Esophagus squamous epithelium (tissue), 5 donors: ENCODE results near the gene SIGMAR1. TPM values are rescaled to one million over a fixed set of nuclear protein-coding genes. Genes with fewer than 3 reads are reported as not detected.

ENCODE experiments used
- DNase-seq: peaks from one replicate; lab custom pipeline; 2025; lab: John Stamatoyannopoulos, UW
- H3K27ac ChIP-seq, 4 donors: fragments of 200-600 bp; sonication (generic); one replicate each; pipeline ENCODE4 v1.5.1; 2016 to 2019; ENCODE audit warnings: mild to moderate bottlenecking in 1 of 4
- H3K27me3 ChIP-seq, 4 donors: fragments of 200-600 bp; sonication (generic); 1 replicate in 3 of 4; 2 replicates in 1 of 4; pipeline versions ENCODE4 v1.5.1 to v1.6.0; 2017 to 2021; ENCODE audit warnings: antibody characterized with exemption in 1 of 4
- H3K36me3 ChIP-seq, 3 donors: fragments of 200-600 bp; sonication (generic); one replicate each; pipeline ENCODE4 v1.5.1; 2016 to 2019
- H3K4me1 ChIP-seq, 3 donors: fragments of 200-600 bp; sonication (generic); one replicate each; pipeline ENCODE4 v1.5.1; 2017 to 2019
- H3K4me3 ChIP-seq, 4 donors: fragments of 200-600 bp; sonication (generic); 1 replicate in 3 of 4; 2 replicates in 1 of 4; pipeline ENCODE4 v1.5.1; 2016 to 2019; ENCODE audit warnings: mild to moderate bottlenecking in 2 of 4, moderate library complexity in 1 of 4
- H3K9me3 ChIP-seq, 3 donors: fragments of 200-600 bp; sonication (generic); one replicate each; pipeline ENCODE4 v1.5.1; 2016 to 2019
- CTCF ChIP-seq, 6 experiments: fragments of 450-650 bp in 4 of 6; fragments of 200-600 bp in 2 of 6; sonication (generic) in 2 of 6; IDR thresholded peaks; one replicate each; pipeline ENCODE4 v1.5.1; 2016 to 2019; ENCODE audit warnings: antibody characterized with exemption in 6 of 6, mild to moderate bottlenecking in 4 of 6, moderate library complexity in 4 of 6
- POLR2A ChIP-seq, 4 donors: fragments of 450-650 bp; IDR thresholded peaks; one replicate each; pipeline ENCODE4 v1.6.1; 2017; ENCODE audit warnings: antibody characterized with exemption in 4 of 4, mild to moderate bottlenecking in 4 of 4, moderate library complexity in 3 of 4
- WGBS, 2 donors: methylation state at CpG; one replicate each; pipeline ENCODE4 v1.1.5; 2018; 5-methylcytosine and 5-hydroxymethylcytosine counted together
- intact Hi-C: fragments of 100-400 bp; cut with DNase I; formaldehyde crosslinking; loops from one replicate; pipeline ENCODE4 v1.15.0; 2022
- total RNA-seq, 4 donors: library from RNA; depleted of rRNA; stranded (reverse); fragments of >200 nt; gene quantifications; one replicate each; pipeline ENCODE4 v1.1.0, GENCODE V29; 2016
- donor health status: DM: yes; HTN: yes; CAD: no.

The SIGMAR1 gene
- total RNA-seq, 4 donors from 2014 or later, result 77.4 to 112 (median 88.7) TPM

- 4 to 27% methylated on average over 3 to 4 of the region's 26 CpGs for WGBS, 2 donors
- H3K27ac ChIP-seq, result peak overlapping the region in 3 of 4 donors; percentile 68 to 71 (median 69)
- peaks cover 29 to 64% (median 31%) of the 10 kb centered on the region in 3 donors for H3K4me1 ChIP-seq
- intact Hi-C loops, result loop anchor here (5.0 kb wide), 1 partner anchor 151 kb away; no protein-coding TSS in a partner anchor
- H3K4me3 ChIP-seq, result peak overlapping the region in 1 of 4 donors; percentile 41
- peaks cover 0 to 65% (median 2%) of the 10 kb centered on the region in 4 donors for H3K27me3 ChIP-seq
- no peaks in the 10 kb centered on the region for H3K36me3 ChIP-seq
- no peak for DNase-seq
- TF ChIP-seq CTCF (IDR thresholded peaks at IDR 0.05), result no peak
- TF ChIP-seq POLR2A (IDR thresholded peaks at IDR 0.05), result no peak
- H3K9me3 ChIP-seq, result no peaks in the 10 kb centered on the region
These were observed 44.5 kb downstream of the SIGMAR1 start for GRCh38 chr9:34592895-34593601.

- intact Hi-C loops, result loop anchor here (5.0 kb wide), 1 partner anchor 150 kb away; no protein-coding TSS in a partner anchor
- peak overlapping the region in 1 of 4 donors; percentile 55 for H3K27ac ChIP-seq
- TF ChIP-seq POLR2A (IDR thresholded peaks at IDR 0.05) (no peak), CTCF (IDR thresholded peaks at IDR 0.05) (no peak)
- no peak for DNase-seq
- 38 to 42% methylated on average over 11 to 12 of the region's 16 CpGs for WGBS, 2 donors
- peak overlapping the region in 2 of 4 donors; percentile 66 to 73 for H3K4me3 ChIP-seq
- peaks cover 0 to 74% (median 2%) of the 10 kb centered on the region in 4 donors for H3K27me3 ChIP-seq
- no peaks in the 10 kb centered on the region for H3K9me3 ChIP-seq
- H3K4me1 ChIP-seq, result peaks cover 29 to 64% (median 31%) of the 10 kb centered on the region in 3 donors
- no peaks in the 10 kb centered on the region for H3K36me3 ChIP-seq
These were observed 45.4 kb downstream of the SIGMAR1 start for GRCh38 chr9:34591917-34592866.

GRCh38 chr9:34591248-34591916 lies 46.2 kb downstream of the SIGMAR1 start:
- intact Hi-C loops, result loop anchor here (5.0 kb wide), 1 partner anchor 149 kb away; no protein-coding TSS in a partner anchor
- WGBS, 2 donors, result 8% methylated on average over 12 of the region's 60 CpGs; no CpG with 5 or more reads in 1 of the 2 donors
- Histone ChIP-seq H3K4me1 (peaks cover 29 to 64% (median 31%) of the 10 kb centered on the region in 3 donors), H3K27ac (peak overlapping the region in 3 of 4 donors; percentile 15 to 62 (median 55)), H3K4me3 (peak overlapping the region; percentile 28 to 73 (median 56)), H3K27me3 (peaks cover 0 to 82% (median 2%) of the 10 kb centered on the region in 4 donors), H3K36me3 (no peaks in the 10 kb centered on the region), H3K9me3 (no peaks in the 10 kb centered on the region)
- DNase-seq, result no peak
- TF ChIP-seq POLR2A (IDR thresholded peaks at IDR 0.05) (no peak), CTCF (IDR thresholded peaks at IDR 0.05) (peak; percentile 81 to 91 (median 86))

GRCh38 chr9:34590381-34591247 lies 47.0 kb downstream of the SIGMAR1 start:
- H3K27me3 ChIP-seq, result peaks cover 0 to 90% (median 5%) of the 10 kb centered on the region in 4 donors
- WGBS, 2 donors, result 0 to 17% methylated on average over 2 to 10 of the region's 40 CpGs
- peak overlapping the region; percentile 43 to 73 (median 56) for H3K4me3 ChIP-seq
- TF ChIP-seq POLR2A (IDR thresholded peaks at IDR 0.05), result no peak
- TF ChIP-seq CTCF (IDR thresholded peaks at IDR 0.05), result no peak
- DNase-seq, result no peak
- intact Hi-C loops, result loop anchor here (5.0 kb wide), 1 partner anchor 148 kb away; no protein-coding TSS in a partner anchor
- no peaks in the 10 kb centered on the region for H3K9me3 ChIP-seq
- peak overlapping the region in 3 of 4 donors; percentile 15 to 62 (median 55) for H3K27ac ChIP-seq
- H3K36me3 ChIP-seq, result no peaks in the 10 kb centered on the region
- H3K4me1 ChIP-seq, result peaks cover 29 to 64% (median 31%) of the 10 kb centered on the region in 3 donors
